ENCODE measurements around the gene TLCD3B.
A peak's percentile ranks its signal among the peaks of the same experiment; 100 is the strongest.

Gene TLCD3B

DNA sequence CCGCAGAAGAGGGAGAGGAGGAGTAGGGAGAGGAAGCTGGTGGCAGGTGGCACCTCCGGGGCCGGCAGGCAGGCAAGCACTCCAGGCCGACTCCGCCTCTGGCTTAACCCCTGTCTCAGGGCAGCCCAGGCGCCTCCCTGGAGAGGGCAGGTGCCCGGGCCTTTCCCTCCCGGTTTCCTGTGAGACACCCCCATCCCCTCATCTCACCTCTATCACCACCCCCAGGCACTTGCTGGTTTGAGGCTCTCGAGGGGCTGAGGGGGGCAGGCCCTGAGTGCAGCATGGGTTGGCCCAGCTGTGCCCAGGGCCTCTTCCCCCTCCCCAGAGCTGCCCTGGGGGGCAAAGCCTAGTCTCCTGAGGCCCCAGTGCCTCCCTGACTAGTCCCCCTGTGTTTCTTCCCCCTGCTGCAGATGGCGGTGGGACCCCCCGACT, 26.2 kb downstream of the TLCD3B start:
- no peak for DNase-seq (ENCODE audit: low read depth)

DNA sequence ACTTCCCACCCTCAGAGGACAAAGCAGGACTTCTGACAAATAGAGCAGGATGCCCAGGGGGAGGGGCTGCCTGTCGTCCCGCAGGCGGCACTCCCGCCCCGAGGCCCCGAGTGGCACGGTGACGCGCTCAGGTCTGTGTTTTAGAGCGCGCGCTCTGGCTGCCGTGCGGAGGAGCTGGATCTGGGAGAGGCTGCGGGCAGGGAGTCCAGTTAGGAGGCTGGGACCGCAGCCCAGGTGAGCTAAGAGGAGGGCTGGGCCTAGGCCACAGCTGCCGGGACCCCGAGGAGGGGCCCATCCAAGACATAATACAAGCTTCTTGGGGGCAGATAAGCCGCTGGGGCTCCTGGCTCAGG, 26.7 kb downstream of the TLCD3B start:
- DNase-seq (ENCODE audit: low read depth) = no peak

DNA sequence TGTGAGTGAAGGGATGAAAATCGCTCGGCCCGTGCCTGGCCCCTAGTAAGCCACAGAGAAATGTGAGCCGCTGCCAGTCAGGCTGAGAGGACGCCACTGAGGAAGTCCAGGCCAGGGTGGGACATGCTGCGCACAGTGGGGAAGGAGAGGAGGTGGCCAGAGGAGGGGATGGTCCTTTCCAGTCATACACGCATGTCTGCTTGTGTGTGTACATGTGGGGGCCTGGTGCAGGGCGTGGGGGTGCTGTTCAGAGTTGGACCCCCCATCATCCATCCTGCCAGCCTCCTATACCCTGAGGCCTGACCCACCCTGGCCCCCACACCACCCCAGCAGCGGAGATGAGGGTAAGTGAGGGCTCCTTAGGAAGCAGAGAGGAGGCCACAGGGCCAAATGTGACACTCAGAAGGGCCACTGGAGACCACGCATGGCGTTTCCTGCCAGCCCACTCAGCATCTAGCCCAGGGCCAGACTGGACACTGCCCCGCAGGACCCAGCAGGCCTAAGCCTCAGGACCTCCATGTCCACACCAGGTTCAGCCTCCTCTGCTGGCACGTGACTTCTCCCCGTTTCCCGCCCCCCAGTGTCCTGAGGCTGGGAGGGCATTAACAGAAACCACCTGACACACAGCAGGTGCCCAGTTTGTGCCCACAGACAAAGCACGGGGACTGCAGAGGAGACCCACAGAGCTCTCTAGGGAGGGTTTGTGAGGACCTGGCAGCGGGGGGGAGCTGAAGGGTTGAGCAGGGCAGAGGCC, 27.2 kb downstream of the TLCD3B start:
- DNase-seq (ENCODE audit: low read depth) = no peak

GRCh38 chr16:30002614-30003346, 28.3 kb downstream of the TLCD3B start:
- no peak for DNase-seq (ENCODE audit: low read depth)

GRCh38 chr16:30000735-30001631, 30.1 kb downstream of the TLCD3B start:
- no peak for DNase-seq (ENCODE audit: low read depth)

- no peak for DNase-seq (ENCODE audit: low read depth)
Observed at GRCh38 chr16:29999605-30000004, 31.5 kb downstream of the TLCD3B start.

- no peak for DNase-seq (ENCODE audit: low read depth)
Observed at GRCh38 chr16:29996766-29997250, 34.3 kb downstream of the TLCD3B start.

GRCh38 chr16:29995911-29996765, 34.9 kb downstream of the TLCD3B start, which contains the start of gene INO80E:
TSS of gene INO80E (plus strand) at chr16:29996241. CDS start at chr16:29996311, 70 bp downstream.
- peak; percentile 99 for DNase-seq (ENCODE audit: low read depth)

DNA sequence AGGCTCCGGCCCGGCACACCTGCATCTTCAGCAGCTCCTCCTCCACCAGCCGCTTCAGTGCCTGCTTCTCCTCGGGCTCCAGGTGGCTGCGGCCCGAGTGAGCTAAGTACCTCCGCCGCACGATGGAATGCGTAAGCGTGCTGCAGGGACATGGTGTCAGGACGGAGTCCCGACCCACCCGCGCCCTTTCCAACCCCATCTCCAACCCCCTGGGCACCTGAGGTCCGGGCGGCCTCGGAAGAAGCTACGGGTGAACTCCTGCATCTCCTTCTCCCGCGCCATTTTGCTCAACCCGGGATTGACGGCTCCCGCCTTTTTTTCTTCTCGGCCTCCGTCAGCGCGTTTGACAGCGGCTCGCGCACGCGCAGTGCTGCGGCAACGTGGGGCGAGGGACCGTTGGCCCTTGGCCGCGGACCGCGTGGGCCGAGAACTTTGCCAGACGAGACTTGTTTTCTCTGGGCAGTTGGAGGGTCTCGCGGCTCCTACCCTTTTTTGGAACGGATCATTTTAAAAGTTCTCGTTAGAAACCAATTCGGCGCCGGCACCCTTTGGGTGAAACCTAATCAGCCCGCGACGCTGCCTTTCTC, 35.7 kb downstream of the TLCD3B start, which contains the start of gene HIRIP3:
Gene HIRIP3, minus strand, starts transcription at position 294 of the 587 bp plus-strand sequence. Its CDS starts 12 bp downstream, at position 282.
- DNase-seq (ENCODE audit: low read depth) = peak; percentile 79

- peak; percentile 63 for DNase-seq (ENCODE audit: low read depth)
Observed at GRCh38 chr16:29994600-29995323, 36.3 kb downstream of the TLCD3B start.

DNA sequence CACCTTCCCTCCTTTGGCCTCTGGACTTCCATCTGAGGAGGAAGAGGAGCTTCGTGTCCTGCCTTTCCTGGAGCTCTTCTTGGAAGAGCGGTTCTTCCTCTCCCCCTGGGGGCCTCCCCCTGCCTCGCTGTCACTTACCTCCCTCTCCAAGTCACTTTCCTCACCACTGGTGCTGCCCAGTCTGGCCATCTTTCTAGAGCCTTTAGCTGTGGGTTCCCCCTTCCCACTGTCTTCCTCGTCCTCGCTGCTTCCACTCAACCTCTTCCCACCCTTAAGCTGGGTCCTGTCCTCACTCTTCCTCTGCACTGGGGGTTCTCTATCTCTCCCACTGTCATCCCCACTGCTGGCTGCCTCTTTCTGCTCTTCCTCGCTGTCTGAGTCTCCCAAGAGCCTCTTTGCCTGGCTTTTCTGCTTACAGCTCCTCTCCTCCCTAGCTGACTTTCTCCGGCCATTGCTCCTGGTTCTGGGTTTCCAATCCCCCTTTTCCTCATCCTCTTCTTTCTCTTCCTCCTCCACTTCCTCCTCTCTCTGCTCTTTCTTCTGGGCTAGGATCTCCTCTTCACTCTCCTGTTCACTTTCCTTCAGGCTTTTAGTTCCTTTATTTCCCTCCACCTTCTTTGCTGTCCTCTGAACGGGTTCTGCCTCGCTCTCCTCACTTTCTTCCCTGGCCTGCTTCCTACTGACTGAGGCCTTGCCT, 37.0 kb downstream of the TLCD3B start:
- DNase-seq (ENCODE audit: low read depth) = no peak

DNA sequence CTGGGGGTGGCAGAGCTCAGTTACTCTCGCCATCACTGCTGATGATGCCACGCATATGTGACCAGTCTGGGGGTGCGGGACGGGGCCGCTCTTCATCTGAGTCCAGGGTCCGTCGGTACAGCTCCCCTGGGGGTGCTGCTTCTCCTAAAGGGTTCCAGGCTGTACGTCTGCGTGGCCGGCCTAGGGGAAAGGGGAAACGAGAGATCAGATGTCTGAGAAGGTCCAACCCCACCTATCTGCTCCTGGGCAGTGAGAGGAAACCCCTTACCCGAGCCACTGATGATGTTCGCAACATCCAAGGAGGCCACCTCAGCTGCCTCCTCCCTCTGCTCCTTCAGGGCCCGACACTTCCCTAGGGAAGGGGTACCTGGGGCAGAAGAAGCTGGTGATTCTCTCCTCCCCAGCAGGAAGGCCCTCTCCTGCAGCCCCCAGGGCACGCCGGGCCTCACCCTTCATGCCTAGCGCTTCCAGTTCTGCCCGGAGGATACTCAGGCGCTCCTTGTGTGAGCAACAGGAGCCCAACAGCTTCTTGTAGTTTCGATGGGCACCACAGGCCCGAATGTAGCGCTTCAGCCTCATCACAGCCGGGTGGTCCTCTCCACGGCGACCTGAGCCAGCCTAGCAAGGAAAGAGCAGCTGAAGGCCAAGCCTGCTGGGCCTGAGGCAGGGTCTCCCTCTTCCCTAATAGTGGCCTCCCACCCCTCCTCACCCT, 37.7 kb downstream of the TLCD3B start:
- DNase-seq (ENCODE audit: low read depth) = no peak

- no peak for DNase-seq (ENCODE audit: low read depth)
Observed at GRCh38 chr16:29992344-29992967, 38.6 kb downstream of the TLCD3B start.

DNA sequence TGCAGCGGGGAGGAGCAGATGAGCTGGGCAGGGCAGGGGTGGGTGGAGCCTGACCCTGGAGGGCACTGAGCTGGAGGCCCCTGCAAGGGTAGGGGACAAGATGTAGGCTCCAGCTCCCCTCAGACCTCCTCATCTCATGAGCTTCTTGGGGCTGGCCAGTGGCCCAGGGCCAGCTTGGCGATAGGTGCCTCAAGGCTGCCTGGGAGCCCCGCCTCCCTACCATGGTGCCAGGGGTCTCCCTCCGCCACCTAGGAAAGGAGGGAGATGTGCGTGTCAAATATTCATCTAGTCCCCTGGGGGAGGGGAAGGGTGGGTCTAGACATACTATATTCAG, 39.5 kb downstream of the TLCD3B start:
- DNase-seq (ENCODE audit: low read depth) = no peak

DNA sequence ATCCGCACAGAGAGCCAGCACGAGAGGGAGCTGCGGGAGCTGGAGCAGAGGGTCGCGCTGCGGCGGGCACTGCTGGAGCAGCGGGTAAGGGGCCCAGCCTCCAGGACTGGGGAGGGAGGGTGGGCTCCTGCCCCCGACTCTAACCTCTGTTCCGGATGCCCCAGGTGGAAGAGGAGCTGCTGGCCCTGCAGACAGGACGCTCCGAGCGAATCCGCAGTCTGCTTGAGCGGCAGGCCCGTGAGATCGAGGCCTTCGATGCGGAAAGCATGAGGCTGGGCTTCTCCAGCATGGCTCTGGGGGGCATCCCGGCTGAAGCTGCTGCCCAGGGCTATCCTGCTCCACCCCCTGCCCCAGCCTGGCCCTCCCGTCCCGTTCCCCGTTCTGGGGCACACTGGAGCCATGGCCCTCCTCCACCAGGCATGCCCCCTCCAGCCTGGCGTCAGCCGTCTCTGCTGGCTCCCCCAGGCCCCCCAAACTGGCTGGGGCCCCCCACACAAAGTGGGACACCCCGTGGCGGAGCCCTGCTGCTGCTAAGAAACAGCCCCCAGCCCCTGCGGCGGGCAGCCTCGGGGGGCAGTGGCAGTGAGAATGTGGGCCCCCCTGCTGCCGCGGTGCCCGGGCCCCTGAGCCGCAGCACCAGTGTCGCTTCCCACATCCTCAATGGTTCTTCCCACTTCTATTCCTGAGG, 40.0 kb downstream of the TLCD3B start:
- no peak for DNase-seq (ENCODE audit: low read depth)

GRCh38 chr16:29990034-29990433, 41.0 kb downstream of the TLCD3B start:
- no peak for DNase-seq (ENCODE audit: low read depth)

DNA sequence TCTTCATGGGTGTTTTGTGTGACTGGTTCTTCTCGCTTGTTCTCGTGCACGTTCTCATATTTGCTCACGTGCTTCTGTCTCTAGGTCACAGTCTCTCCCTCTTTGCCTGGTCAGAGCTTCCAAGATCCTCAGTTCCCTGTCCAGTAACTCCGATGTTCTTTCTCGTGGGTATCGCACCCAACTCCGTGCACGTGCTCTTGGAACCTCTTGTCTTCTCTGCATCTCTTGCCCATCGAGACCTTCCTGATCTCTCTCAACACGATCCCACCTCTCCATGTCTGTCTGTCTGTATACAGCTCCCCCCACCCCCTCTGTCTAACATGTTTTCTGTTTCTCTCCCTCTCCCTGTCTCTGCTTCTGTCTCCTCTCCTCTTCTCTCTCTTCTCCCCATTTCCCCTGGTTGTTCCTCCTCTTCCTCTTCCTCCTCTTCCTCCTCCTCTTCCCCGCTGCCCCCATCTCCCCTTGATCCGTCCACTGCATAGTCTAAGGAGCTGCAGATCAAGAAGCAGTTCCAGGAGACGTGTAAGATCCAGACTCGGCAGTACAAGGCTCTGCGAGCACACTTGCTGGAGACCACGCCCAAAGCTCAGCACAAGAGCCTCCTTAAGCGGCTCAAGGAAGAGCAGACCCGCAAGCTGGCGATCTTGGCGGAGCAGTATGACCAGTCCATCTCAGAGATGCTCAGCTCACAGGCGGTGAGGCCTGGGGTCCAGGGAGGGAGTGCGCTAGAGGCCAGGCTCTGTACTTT, 41.8 kb downstream of the TLCD3B start:
- no peak for DNase-seq (ENCODE audit: low read depth)

Data from activated T-helper 1 cell treated with Interleukin-2 at 50 U/mL for 16 hours (primary cell).